ENCODE data around the gene TTLL13. TPM values are rescaled to one million over a fixed set of nuclear protein-coding genes. Genes with fewer than 3 reads are reported as not detected.

TTLL13 gene
- total and polyA plus RNA-seq, 9 of the 15 experiments (the other 6 are each of a cell fraction or from before 2014, with no cell fraction given) = 0.05 to 0.24 (median 0.11) TPM; not detected in 1

- 0 out of 2 replicates have a peak, but pooled peaks have one; percentile 1 for TF ChIP-seq SMC3 (conservative IDR thresholded peaks at IDR 0.05; ENCODE audit: insufficient read depth, low read depth, low read length)
- TF ChIP-seq TAF1 (IDR thresholded peaks at IDR 0.05; ENCODE audit: control insufficient read depth, extremely low read depth, insufficient read depth, low read length, severe bottlenecking) = peak; percentile 97
- TF ChIP-seq GATA2 (CRISPR knock-in tag; IDR thresholded peaks at IDR 0.05) = no peak
- no peak for TF ChIP-seq ZZZ3 (IDR thresholded peaks at IDR 0.05)
- TF ChIP-seq ELF4 (CRISPR knock-in tag; IDR thresholded peaks at IDR 0.05) = 0 out of 2 replicates have a peak, but pooled peaks have one; percentile 12
- TF ChIP-seq YBX1 (IDR thresholded peaks at IDR 0.05) = no peak
- TF ChIP-seq ZNF76 (CRISPR knock-in tag; IDR thresholded peaks at IDR 0.05; ENCODE audit: borderline replicate concordance) = peak; percentile 34; the same call in 1 of the 2 replicates
- no peak for TF ChIP-seq ZEB2 (IDR thresholded peaks at IDR 0.05)
- no peak for TF ChIP-seq SRF (CRISPR knock-in tag; IDR thresholded peaks at IDR 0.05)
- no peak for TF ChIP-seq KDM1A (IDR thresholded peaks at IDR 0.05)
- TF ChIP-seq SREBF1 (IDR thresholded peaks at IDR 0.05; ENCODE audit: borderline replicate concordance, low read depth, low read length) = no peak
- TF ChIP-seq SRSF9 (IDR thresholded peaks at IDR 0.05; ENCODE audit: borderline replicate concordance, low read depth, low read length) = no peak
- TF ChIP-seq NFIC (IDR thresholded peaks at IDR 0.05) = peak; percentile 45
- peak; percentile 75 for TF ChIP-seq PRDM10 (IDR thresholded peaks at IDR 0.05; ENCODE audit: partially characterized antibody)
- TF ChIP-seq POLR2AphosphoS2 (IDR thresholded peaks at IDR 0.05; ENCODE audit: low read length) = peak; percentile 84; the same call in 1 of the 2 replicates
- TF ChIP-seq ZBTB5 (IDR thresholded peaks at IDR 0.05) = no peak
- peak; percentile 99 for TF ChIP-seq L3MBTL2 (IDR thresholded peaks at IDR 0.05)
- TF ChIP-seq GATAD2A (IDR thresholded peaks at IDR 0.05) = no peak
- TF ChIP-seq JUN (IDR thresholded peaks at IDR 0.05; ENCODE audit: borderline replicate concordance, low read depth, low read length) = peak; percentile 43; the same call in 1 of the 2 replicates
- no peak for TF ChIP-seq JUN (CRISPR knock-in tag; IDR thresholded peaks at IDR 0.05; ENCODE audit: borderline replicate concordance)
- no peak for TF ChIP-seq ZNF274 (IDR thresholded peaks at IDR 0.05; ENCODE audit: borderline replicate concordance, low read depth, low read length)
- TF ChIP-seq ADNP (tag; IDR thresholded peaks at IDR 0.05) = no peak
- TF ChIP-seq ZNF280B (CRISPR knock-in tag; IDR thresholded peaks at IDR 0.05) = no peak
These were observed 16.1 kb downstream of the TTLL13 start, which contains the start of gene NGRN (continued) for GRCh38 chr15:90265271-90266060.

Data from K562 (cell line).